Ovary (tissue), 9 donors: ENCODE data around the gene SP6. TPM values are rescaled to one million over a fixed set of nuclear protein-coding genes. Genes with fewer than 3 reads are reported as not detected.

Experiments used
- DNase-seq, 5 donors: peaks; one replicate each; pipeline ENCODE4 v3.0.0-alpha.2; 2019 to 2020
- H3K27ac ChIP-seq, 2 donors: fragments of 200-600 bp; one replicate each; pipeline versions ENCODE4 v1.5.1 to v1.8.0; 2019 to 2022
- H3K27me3 ChIP-seq: fragments of 200-600 bp; one replicate; pipeline ENCODE4 v1.8.0; 2022
- H3K36me3 ChIP-seq: fragments of 200-600 bp; sonication (generic); one replicate; pipeline ENCODE4 v1.5.1; 2019
- H3K4me1 ChIP-seq: one replicate; pipeline ENCODE4 v1.8.1; 2013; ENCODE audit warnings: mild to moderate bottlenecking, moderate library complexity; ENCODE audit not compliant: insufficient read depth
- H3K4me3 ChIP-seq: fragments of 200-600 bp; sonication (generic); one replicate; pipeline ENCODE4 v1.5.1; 2017
- H3K9me3 ChIP-seq, 2 donors: fragments of 200-600 bp in 1 of 2; sonication (generic) in 1 of 2; one replicate each; pipeline versions ENCODE4 v1.5.1 to v1.8.1; 2013 to 2019; ENCODE audit warnings: mild to moderate bottlenecking in 1 of 2, moderate library complexity in 1 of 2
- CTCF ChIP-seq, 3 donors: fragments of 450-650 bp in 2 of 3; fragments of 200-600 bp in 1 of 3; IDR thresholded peaks; one replicate each; pipeline versions ENCODE4 v1.5.1 to v1.8.0; 2016 to 2022; ENCODE audit warnings: antibody characterized with exemption in 3 of 3, mild to moderate bottlenecking in 1 of 3
- EP300 ChIP-seq: sonication (generic); formaldehyde crosslinking; IDR thresholded peaks from one replicate; pipeline ENCODE4 v1.6.1; 2017; ENCODE audit warnings: antibody characterized with exemption
- POLR2A ChIP-seq: fragments of 450-650 bp; IDR thresholded peaks from one replicate; pipeline ENCODE4 v1.6.1; 2017; ENCODE audit warnings: antibody characterized with exemption, mild to moderate bottlenecking, moderate library complexity
- WGBS, 3 donors: extraction: QIAGEN DNeasy Blood & Tissue Kit in 1 of 3; methylation state at CpG; one replicate each; pipeline versions ENCODE4 v1.1.5 to v1.1.7; 2013 to 2017; 5-methylcytosine and 5-hydroxymethylcytosine counted together
- intact Hi-C, 4 donors: fragments of 100-400 bp; cut with DNase I; formaldehyde crosslinking; loops; one replicate each; pipeline versions ENCODE4 v1.11.0 to v1.15.1; 2022 to 2023
- polyA plus RNA-seq, 2 donors: library from polyadenylated mRNA; stranded (reverse); fragments of 200-250 nt in 1 of 2; fragments of 350-450 nt in 1 of 2; fragmentation: Illumina TruSeq in 1 of 2; extraction: RNeasy Lipid Tissue Mini Kit (QIAGEN cat#74804) in 1 of 2; gene quantifications; one replicate each; pipeline ENCODE4 v1.2.3, GENCODE V29; 2013 to 2014
- total RNA-seq, 7 donors: library from RNA; depleted of rRNA in 2 of 7; stranded (reverse); fragments of >200 nt in 2 of 7; fragmentation: NEBNext Ultra II Directional in 3 of 7; extraction: Animal tissue kit (Norgen Biotek cat#: 25700) in 3 of 7; gene quantifications; one replicate each; pipeline versions ENCODE4 v1.1.0 to v1.2.4, GENCODE V29; 2016 to 2023
- donor health status: DM: no; HTN: no; CAD: no; lungs with moderate emphysema.
- donor health status: DM: no; HTN: no; CAD: no.
- donor health status: Bipolar disorder and iron deficiency.
- donor health status: DM: yes; HTN: yes; CAD: no.
- donor health status: DM: no; HTN: no; CAD: no.
- donor health status: DM: yes; HTN: yes; CAD: no.

The SP6 gene
- total and polyA plus RNA-seq, 9 donors: 0.25 to 4.3 (median 1.1) TPM

GRCh38 chr17:47818002-47818695, 32.8 kb downstream of the SP6 start:
- Histone ChIP-seq H3K4me3 (no peak overlapping the region), H3K27ac (no peak overlapping the region), H3K36me3 (no peaks in the 10 kb centered on the region), H3K9me3 (no peaks in the 10 kb centered on the region), H3K27me3 (no peaks in the 10 kb centered on the region), H3K4me1 (peaks cover 9% of the 10 kb centered on the region)
- 86 to 88% (median 87%) methylated on average over 10 to 11 of the region's 11 CpGs for WGBS, 3 donors
- TF ChIP-seq POLR2A (no peak), CTCF (IDR thresholded peaks at IDR 0.05) (no peak), EP300 (no peak)
- peak in 2 of 5 donors; percentile 13 to 23 for DNase-seq
- intact Hi-C loops: no loop called here

- H3K36me3 ChIP-seq: no peaks in the 10 kb centered on the region
- H3K4me1 ChIP-seq: peaks cover 6% of the 10 kb centered on the region
- no peak overlapping the region for H3K27ac ChIP-seq
- no peaks in the 10 kb centered on the region for H3K27me3 ChIP-seq
- 94 to 97% (median 95%) methylated on average over 10 of the region's 10 CpGs for WGBS, 3 donors
- intact Hi-C loops: no loop called here
- DNase-seq: peak in 1 of 5 donors; percentile 17
- H3K9me3 ChIP-seq: no peaks in the 10 kb centered on the region
- H3K4me3 ChIP-seq: no peak overlapping the region
- TF ChIP-seq EP300: no peak
- no peak for TF ChIP-seq CTCF (IDR thresholded peaks at IDR 0.05)
- no peak for TF ChIP-seq POLR2A
Observed at GRCh38 chr17:47816947-47817346, 34.0 kb downstream of the SP6 start.

DNA sequence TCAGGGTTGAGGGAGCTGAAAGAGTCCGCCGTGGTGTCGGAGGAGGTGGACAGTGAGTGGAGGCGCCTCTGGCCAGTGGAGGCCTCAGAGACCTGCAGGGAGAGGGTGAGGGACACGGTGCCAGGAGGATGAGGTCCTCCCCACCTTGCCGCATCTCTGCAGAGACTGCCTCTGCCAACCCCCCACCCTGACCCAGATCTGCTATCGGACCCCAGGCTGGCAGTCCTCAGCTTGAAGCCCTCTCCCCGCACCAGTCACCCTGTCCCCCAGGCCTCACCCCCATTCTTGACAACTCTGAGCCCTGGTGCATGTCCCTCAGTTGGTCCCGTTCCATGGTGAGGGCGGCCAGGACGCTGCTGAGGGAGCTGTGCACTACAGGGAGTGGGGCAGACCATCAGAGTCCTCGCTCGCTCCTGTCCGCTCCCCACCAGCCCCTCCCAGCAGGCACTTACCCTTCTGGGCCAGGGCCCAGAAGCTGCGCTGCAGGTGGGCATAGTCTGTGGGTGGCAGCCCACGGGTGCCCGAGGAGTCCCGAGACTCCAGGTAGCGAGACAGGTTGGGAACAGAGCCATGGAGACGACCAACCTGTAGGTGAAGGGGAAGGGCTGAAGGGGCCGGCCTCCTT, 34.7 kb downstream of the SP6 start:
- Histone ChIP-seq H3K36me3 (no peaks in the 10 kb centered on the region), H3K27ac (no peak overlapping the region), H3K27me3 (no peaks in the 10 kb centered on the region), H3K4me3 (no peak overlapping the region), H3K9me3 (no peaks in the 10 kb centered on the region), H3K4me1 (peaks cover 6% of the 10 kb centered on the region)
- 87 to 91% (median 89%) methylated on average over 21 of the region's 21 CpGs for WGBS, 3 donors
- peak in 1 of 5 donors; percentile 29 for DNase-seq
- intact Hi-C loops: no loop called here
- TF ChIP-seq EP300 (no peak), CTCF (IDR thresholded peaks at IDR 0.05) (no peak), POLR2A (no peak)

DNA sequence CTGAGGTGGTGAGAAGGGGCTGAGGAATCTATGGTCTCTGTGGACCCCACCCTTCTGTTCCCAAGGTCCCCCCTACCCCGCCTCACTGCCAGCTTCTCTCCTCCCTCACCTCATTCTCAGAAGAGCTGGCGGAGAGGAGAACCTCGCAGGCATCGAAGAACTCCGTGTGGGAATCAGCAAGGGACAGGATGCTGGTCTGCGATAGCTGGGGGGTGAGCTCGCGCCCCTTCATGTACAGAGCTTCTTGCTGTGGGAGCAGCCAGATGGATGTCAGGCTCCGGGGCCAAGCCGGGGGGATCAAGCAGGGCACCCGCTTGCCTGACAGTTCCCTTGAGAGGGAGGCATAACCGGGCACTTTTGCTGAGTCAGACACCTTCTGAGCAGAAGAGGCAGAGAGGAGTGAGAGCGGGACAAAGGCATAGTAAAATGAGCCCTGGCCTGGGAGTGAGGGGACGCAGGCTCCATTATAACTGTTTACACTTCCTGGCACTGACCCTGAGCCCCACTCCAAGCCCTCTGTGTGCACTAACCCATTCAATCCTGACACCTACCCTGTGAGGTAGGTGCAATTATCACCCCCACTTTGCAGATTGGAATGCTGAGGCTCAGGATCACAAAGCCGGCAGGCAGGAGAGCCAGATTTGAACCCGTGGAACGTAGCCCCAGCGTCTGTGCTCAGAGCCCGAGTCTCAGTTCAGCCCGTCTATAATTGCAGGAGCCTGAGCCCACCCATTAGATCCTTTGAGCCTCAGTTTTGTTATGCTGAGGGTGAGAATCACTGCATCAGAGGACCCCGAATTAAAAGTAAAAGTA, 35.7 kb downstream of the SP6 start:
- no peaks in the 10 kb centered on the region for H3K4me1 ChIP-seq
- peak in 1 of 5 donors; percentile 23 for DNase-seq
- TF ChIP-seq POLR2A: no peak
- no peak for TF ChIP-seq EP300
- no peak for TF ChIP-seq CTCF (IDR thresholded peaks at IDR 0.05)
- H3K4me3 ChIP-seq: no peak overlapping the region
- H3K27ac ChIP-seq: no peak overlapping the region
- H3K9me3 ChIP-seq: no peaks in the 10 kb centered on the region
- intact Hi-C loops: no loop called here
- WGBS, 3 donors: 88 to 94% (median 92%) methylated on average over 21 of the region's 21 CpGs
- H3K27me3 ChIP-seq: no peaks in the 10 kb centered on the region
- H3K36me3 ChIP-seq: no peaks in the 10 kb centered on the region
